OCI-LY7 (cell line): ENCODE data around the gene SIRT4. TPM values are rescaled to one million over a fixed set of nuclear protein-coding genes. Genes with fewer than 3 reads are reported as not detected.

Experiments used
- BruUV-seq: library from RNA; stranded (reverse); fragments of 400-500 nt; replicated peaks from 2 replicates; lab custom pipeline; 2021; lab: Mats Ljungman, UMichigan
- CTCF ChIA-PET: fragments of 300-600 bp; sonication (Branson Sonifier 250); formaldehyde crosslinking; loops from one replicate; lab custom pipeline; 2022; ENCODE audit warnings: antibody characterized with exemption; ENCODE audit not compliant: unreplicated experiment; lab: Charles Lee
- POLR2A ChIA-PET: fragments of 300-600 bp; sonication (Branson Sonifier 250); formaldehyde crosslinking; loops from one replicate; lab custom pipeline; 2022; ENCODE audit warnings: antibody characterized with exemption; lab: Charles Lee
- DNase-seq: peaks from one replicate; pipeline ENCODE4 v3.0.0-alpha.2; 2015; ENCODE audit warnings: low spot score
- H2AFZ ChIP-seq: fragments of 200-600 bp; sonication (generic), shearing (Covaris generic); 2 replicates; pipeline ENCODE4 v1.6.1; 2014; ENCODE audit warnings: mild to moderate bottlenecking, antibody characterized with exemption, low read length, moderate library complexity
- H3K27ac ChIP-seq: fragments of 200-600 bp; sonication (generic); 2 replicates; pipeline ENCODE4 v1.5.1; 2014; ENCODE audit warnings: mixed run types, low read depth, mild to moderate bottlenecking, moderate library complexity, low read length, inconsistent platforms; ENCODE audit not compliant: poor library complexity, severe bottlenecking
- H3K36me3 ChIP-seq: fragments of 200-600 bp; sonication (generic); 2 replicates; pipeline ENCODE4 v1.6.1; 2014; ENCODE audit warnings: mild to moderate bottlenecking, antibody characterized with exemption, low read length, moderate library complexity, mixed read lengths; ENCODE audit not compliant: insufficient read depth
- H3K4me1 ChIP-seq: fragments of 200-600 bp; sonication (generic); 2 replicates; pipeline ENCODE4 v1.5.1; 2014; ENCODE audit warnings: mild to moderate bottlenecking, low read length; ENCODE audit not compliant: insufficient read depth, poor library complexity, severe bottlenecking
- H3K4me2 ChIP-seq: fragments of 200-600 bp; sonication (generic); 2 replicates; pipeline ENCODE4 v1.6.1; 2014; ENCODE audit warnings: mild to moderate bottlenecking, low read length
- H3K4me3 ChIP-seq: fragments of 200-600 bp; sonication (generic); 2 replicates; pipeline ENCODE4 v1.5.1; 2014; ENCODE audit warnings: mild to moderate bottlenecking, low read depth, low read length; ENCODE audit not compliant: poor library complexity, severe bottlenecking
- H3K79me2 ChIP-seq: fragments of 200-600 bp; sonication (generic); 2 replicates; pipeline ENCODE4 v1.6.1; 2016; ENCODE audit warnings: low read depth, mild to moderate bottlenecking, low read length, moderate library complexity, mixed read lengths; ENCODE audit not compliant: insufficient read depth
- H3K9me2 ChIP-seq: fragments of 200-600 bp; sonication (generic); 2 replicates; pipeline ENCODE4 v1.6.1; 2016; ENCODE audit warnings: mild to moderate bottlenecking, low read length, mixed read lengths; ENCODE audit not compliant: insufficient read depth
- H3K9me3 ChIP-seq: fragments of 200-600 bp; sonication (generic); 2 replicates; pipeline ENCODE4 v1.6.1; 2014; ENCODE audit warnings: mild to moderate bottlenecking, mixed run types, low read length, mixed read lengths
- H4K20me1 ChIP-seq: fragments of 200-600 bp; sonication (generic); 2 replicates; pipeline ENCODE4 v1.6.1; 2014; ENCODE audit warnings: mild to moderate bottlenecking, antibody characterized with exemption, low read length, moderate library complexity, mixed read lengths; ENCODE audit not compliant: insufficient read depth
- CTCF ChIP-seq: fragments of 200-600 bp; sonication (generic); conservative IDR thresholded peaks from 2 replicates; pipeline ENCODE4 v1.5.1; 2014; ENCODE audit warnings: mild to moderate bottlenecking, antibody characterized with exemption, low read length, moderate library complexity, mixed read lengths
- EZH2phosphoT487 ChIP-seq: fragments of 200-600 bp; sonication (generic); IDR thresholded peaks from 2 replicates; pipeline ENCODE4 v1.6.1; 2018; ENCODE audit warnings: low read depth, borderline replicate concordance, mild to moderate bottlenecking, mixed run types, antibody characterized with exemption, low read length, moderate library complexity, mixed read lengths
- intact Hi-C: fragments of 100-400 bp; cut with micrococcal nuclease; formaldehyde crosslinking; loops from one replicate; pipeline ENCODE4 v1.10.0; 2022; ENCODE audit not compliant: unreplicated experiment
- total RNA-seq, 2 experiments: library from RNA; depleted of rRNA in 1 of 2; stranded (reverse); fragments of >200 nt in 1 of 2; shearing (Covaris generic) in 1 of 2; gene quantifications; 2 replicates each; pipeline ENCODE4 v1.2.3, GENCODE V29; 2014 to 2022

Gene SIRT4
- total RNA-seq, 2 experiments from 2014 or later, result 1.4 to 2.1 TPM

GRCh38 chr12:120331390-120331789 is 29.3 kb downstream of the SIRT4 start:
- intact Hi-C loops, result no loop called here
- no peak overlapping the region for H3K4me2 ChIP-seq
- ChIA-PET CTCF (no interaction called here), POLR2A (no interaction called here)
- no peaks in the 10 kb centered on the region for H4K20me1 ChIP-seq
- no peaks in the 10 kb centered on the region for H3K4me1 ChIP-seq
- TF ChIP-seq EZH2phosphoT487 (no peak), CTCF (no peak)
- H3K36me3 ChIP-seq, result no peaks in the 10 kb centered on the region
- no peak overlapping the region for H2AFZ ChIP-seq
- BruUV-seq, result no TSS peak
- no peak for DNase-seq
- no peak overlapping the region for H3K4me3 ChIP-seq
- no peaks in the 10 kb centered on the region for H3K79me2 ChIP-seq
- H3K9me3 ChIP-seq, result peaks cover 3% of the 10 kb centered on the region; the same call in 1 of the 2 replicates
- no peak overlapping the region for H3K27ac ChIP-seq
- no peaks in the 10 kb centered on the region for H3K9me2 ChIP-seq

GRCh38 chr12:120332041-120332440 is 29.9 kb downstream of the SIRT4 start:
- Histone ChIP-seq H3K27ac (no peak overlapping the region), H3K79me2 (no peaks in the 10 kb centered on the region), H3K9me3 (peaks cover 10% of the 10 kb centered on the region; the same call in 1 of the 2 replicates), H3K36me3 (no peaks in the 10 kb centered on the region), H4K20me1 (no peaks in the 10 kb centered on the region), H3K4me1 (no peaks in the 10 kb centered on the region), H3K4me3 (no peak overlapping the region), H3K9me2 (no peaks in the 10 kb centered on the region), H3K4me2 (no peak overlapping the region), H2AFZ (no peak overlapping the region)
- DNase-seq, result no peak
- CTCF ChIA-PET, result no interaction called here
- POLR2A ChIA-PET, result interaction anchor here (0.8 kb wide), 1 partner anchor 48 kb away, joined by 3 read pairs; no protein-coding TSS in a partner anchor
- intact Hi-C loops, result no loop called here
- no TSS peak for BruUV-seq
- TF ChIP-seq EZH2phosphoT487, result no peak
- TF ChIP-seq CTCF, result no peak

GRCh38 chr12:120332523-120332922 is 30.4 kb downstream of the SIRT4 start:
- intact Hi-C loops, result no loop called here
- Histone ChIP-seq H3K9me3 (peaks cover 14% of the 10 kb centered on the region), H3K27ac (no peak overlapping the region), H3K4me3 (no peak overlapping the region), H3K36me3 (no peaks in the 10 kb centered on the region), H3K79me2 (no peaks in the 10 kb centered on the region), H3K9me2 (no peaks in the 10 kb centered on the region), H3K4me1 (no peaks in the 10 kb centered on the region), H4K20me1 (no peaks in the 10 kb centered on the region), H3K4me2 (no peak overlapping the region), H2AFZ (no peak overlapping the region)
- POLR2A ChIA-PET, result interaction anchor here (0.7 to 0.8 kb wide), 2 partner anchors 48 to 1207 kb away, joined by 3 read pairs; no protein-coding TSS in a partner anchor
- TF ChIP-seq CTCF, result no peak
- no peak for TF ChIP-seq EZH2phosphoT487
- no TSS peak for BruUV-seq
- no peak for DNase-seq
- CTCF ChIA-PET, result no interaction called here
